ENCODE measurements around the gene PPP6R3. TPM values are rescaled to one million over a fixed set of nuclear protein-coding genes. Genes with fewer than 3 reads are reported as not detected.

The PPP6R3 gene
- polyA plus RNA-seq, 1 experiment, result 58.5 TPM

DNA sequence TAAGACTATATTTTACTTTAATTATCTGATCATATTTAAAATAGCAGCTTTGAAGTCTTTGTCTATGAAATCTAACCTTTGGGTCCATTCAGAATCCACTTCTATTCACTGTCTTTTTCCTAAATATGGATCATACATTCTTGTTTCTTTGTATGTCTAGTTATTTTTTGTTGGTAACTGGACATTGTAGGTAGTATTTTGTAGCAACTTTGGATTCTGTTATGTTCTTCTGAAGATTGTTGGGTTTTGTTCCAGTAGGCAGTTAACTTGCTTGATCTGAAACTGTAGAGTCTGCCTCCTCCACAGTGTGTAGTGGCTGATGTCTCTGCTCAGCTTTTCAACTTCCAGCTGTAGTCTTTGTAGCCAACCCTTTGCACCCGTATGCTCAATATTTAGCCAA lies 186.3 kb downstream of the PPP6R3 start:
- Histone ChIP-seq H3K4me3 (ENCODE audit: low read depth, low read length) (no peak overlapping the region), H3K27ac (ENCODE audit: low read depth, low read length) (no peak overlapping the region), H3K27me3 (ENCODE audit: control insufficient read depth, insufficient read depth, low read length) (peaks cover 23% of the 10 kb centered on the region), H3K9me3 (ENCODE audit: control insufficient read depth, insufficient read depth, low read length) (peaks cover 15% of the 10 kb centered on the region)
- DNase-seq (ENCODE audit: low read depth, low spot score), result no peak
- CTCF ChIA-PET, result no interaction called here
- TF ChIP-seq, protein P1, sequence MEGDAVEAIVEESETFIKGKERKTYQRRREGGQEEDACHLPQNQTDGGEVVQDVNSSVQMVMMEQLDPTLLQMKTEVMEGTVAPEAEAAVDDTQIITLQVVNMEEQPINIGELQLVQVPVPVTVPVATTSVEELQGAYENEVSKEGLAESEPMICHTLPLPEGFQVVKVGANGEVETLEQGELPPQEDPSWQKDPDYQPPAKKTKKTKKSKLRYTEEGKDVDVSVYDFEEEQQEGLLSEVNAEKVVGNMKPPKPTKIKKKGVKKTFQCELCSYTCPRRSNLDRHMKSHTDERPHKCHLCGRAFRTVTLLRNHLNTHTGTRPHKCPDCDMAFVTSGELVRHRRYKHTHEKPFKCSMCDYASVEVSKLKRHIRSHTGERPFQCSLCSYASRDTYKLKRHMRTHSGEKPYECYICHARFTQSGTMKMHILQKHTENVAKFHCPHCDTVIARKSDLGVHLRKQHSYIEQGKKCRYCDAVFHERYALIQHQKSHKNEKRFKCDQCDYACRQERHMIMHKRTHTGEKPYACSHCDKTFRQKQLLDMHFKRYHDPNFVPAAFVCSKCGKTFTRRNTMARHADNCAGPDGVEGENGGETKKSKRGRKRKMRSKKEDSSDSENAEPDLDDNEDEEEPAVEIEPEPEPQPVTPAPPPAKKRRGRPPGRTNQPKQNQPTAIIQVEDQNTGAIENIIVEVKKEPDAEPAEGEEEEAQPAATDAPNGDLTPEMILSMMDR (IDR thresholded peaks at IDR 0.05; ENCODE audit: low read depth, low read length), result no peak
- POLR2A ChIA-PET, result interaction anchor here (0.5 kb wide), 1 partner anchor 42 kb away, joined by 3 read pairs; no protein-coding TSS in a partner anchor

DNA sequence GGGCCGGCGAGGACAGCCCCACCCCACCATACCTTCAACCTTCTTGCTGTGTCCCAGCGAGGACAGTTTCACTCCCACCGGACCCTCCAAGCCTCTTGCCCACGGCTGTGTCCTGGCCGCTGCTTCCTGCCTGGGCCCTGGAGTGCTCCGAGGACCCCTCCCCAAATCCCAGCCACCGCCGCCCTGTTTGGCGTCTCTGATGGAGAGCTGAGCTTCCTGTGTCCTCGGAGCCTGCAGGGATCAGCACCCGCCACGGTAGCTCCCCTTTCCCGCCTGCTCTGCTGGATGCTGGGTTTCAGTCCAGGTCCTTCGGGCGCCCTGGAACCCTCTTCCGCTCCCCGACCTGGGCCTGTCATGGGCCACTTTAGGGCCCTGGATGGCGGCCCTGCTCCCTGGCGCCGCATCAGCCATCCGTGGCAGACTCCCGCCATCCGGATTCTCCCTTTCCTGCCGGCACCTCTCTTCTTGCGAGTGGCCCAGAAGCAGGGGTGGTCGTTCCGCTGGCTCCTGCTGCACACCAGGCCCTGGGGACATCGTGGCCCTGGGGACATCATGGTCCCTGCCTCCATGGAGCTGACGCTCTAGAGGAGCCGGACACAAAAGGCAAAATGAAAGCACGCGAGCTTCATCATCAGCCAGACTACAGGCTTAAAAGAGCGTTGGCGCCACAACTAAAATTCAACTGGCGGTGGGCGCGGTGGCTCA lies 189.5 kb downstream of the PPP6R3 start:
- H3K4me3 ChIP-seq (ENCODE audit: low read depth, low read length), result no peak overlapping the region
- POLR2A ChIA-PET, result no interaction called here
- H3K9me3 ChIP-seq (ENCODE audit: control insufficient read depth, insufficient read depth, low read length), result peaks cover 28% of the 10 kb centered on the region
- no peak overlapping the region for H3K27ac ChIP-seq (ENCODE audit: low read depth, low read length)
- H3K27me3 ChIP-seq (ENCODE audit: control insufficient read depth, insufficient read depth, low read length), result peaks cover 34% of the 10 kb centered on the region
- no peak for DNase-seq (ENCODE audit: low read depth, low spot score)
- CTCF ChIA-PET, result no interaction called here
- TF ChIP-seq, protein P1 (IDR thresholded peaks at IDR 0.05; ENCODE audit: low read depth, low read length), result no peak

DNA sequence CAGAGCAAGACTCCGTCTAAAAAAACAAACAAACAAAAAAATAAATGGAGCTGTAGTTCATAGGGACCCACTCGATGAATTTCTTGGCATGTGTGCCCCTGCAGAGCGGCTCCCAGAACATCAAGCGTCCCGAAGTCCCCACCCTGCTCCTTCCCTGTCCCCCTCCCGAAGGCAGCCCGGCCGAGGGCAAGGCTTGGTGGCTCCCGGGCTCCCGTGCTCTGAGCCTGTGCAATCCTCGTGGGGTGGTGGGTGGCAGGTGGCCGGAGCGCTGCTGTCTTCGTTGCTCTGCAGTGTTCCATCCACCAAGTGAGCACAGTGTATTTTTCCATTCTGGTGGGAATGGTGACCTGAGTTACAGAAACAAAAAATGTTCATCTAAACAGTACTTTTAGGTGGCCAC lies 190.2 kb downstream of the PPP6R3 start:
- no peak overlapping the region for H3K4me3 ChIP-seq (ENCODE audit: low read depth, low read length)
- TF ChIP-seq, protein P1 (IDR thresholded peaks at IDR 0.05; ENCODE audit: low read depth, low read length), result no peak
- H3K27me3 ChIP-seq (ENCODE audit: control insufficient read depth, insufficient read depth, low read length), result peaks cover 39% of the 10 kb centered on the region
- ChIA-PET POLR2A (no interaction called here), CTCF (no interaction called here)
- H3K27ac ChIP-seq (ENCODE audit: low read depth, low read length), result no peak overlapping the region
- peaks cover 34% of the 10 kb centered on the region for H3K9me3 ChIP-seq (ENCODE audit: control insufficient read depth, insufficient read depth, low read length)
- no peak for DNase-seq (ENCODE audit: low read depth, low spot score)

DNA sequence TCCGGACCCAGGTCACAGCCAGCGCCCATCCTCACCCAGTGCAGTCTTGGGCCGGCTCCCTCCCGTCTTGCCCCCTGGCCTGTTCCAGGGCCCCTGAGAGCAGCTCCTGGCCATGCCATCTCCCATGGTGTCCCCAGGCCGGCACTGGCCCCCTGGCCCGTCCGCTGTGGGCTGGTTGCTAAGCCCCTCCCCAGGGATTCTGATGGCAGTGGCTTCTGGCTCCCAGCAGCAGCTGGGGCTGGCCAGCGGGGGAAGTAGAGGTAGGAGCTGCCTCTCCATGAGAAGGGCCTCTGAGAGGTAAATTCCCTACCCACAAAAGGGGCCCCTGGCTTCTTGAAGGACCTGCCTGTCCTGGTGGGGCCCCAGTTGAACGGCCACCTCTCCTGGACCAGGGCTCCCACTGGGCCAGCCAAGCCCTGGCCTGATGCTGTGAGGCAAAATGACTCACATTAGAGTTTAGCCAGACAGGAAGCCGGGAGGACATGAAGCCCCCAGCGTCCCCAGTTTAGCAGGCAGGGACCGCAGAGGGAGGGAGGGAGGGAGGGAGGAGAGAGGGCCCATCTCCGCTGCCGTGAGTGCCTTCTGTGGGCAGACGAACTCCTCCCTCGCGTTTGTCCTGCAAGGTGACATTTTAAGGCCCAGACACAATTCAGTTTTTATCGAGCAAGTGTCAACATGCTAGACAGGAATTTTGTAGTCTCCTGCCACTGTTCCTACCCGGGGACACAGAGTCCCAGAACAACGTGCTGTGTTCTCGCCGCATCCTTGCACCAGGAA lies 190.8 kb downstream of the PPP6R3 start:
- Histone ChIP-seq H3K4me3 (ENCODE audit: low read depth, low read length) (no peak overlapping the region), H3K27ac (ENCODE audit: low read depth, low read length) (no peak overlapping the region), H3K9me3 (ENCODE audit: control insufficient read depth, insufficient read depth, low read length) (peaks cover 36% of the 10 kb centered on the region), H3K27me3 (ENCODE audit: control insufficient read depth, insufficient read depth, low read length) (peaks cover 44% of the 10 kb centered on the region)
- CTCF ChIA-PET, result no interaction called here
- DNase-seq (ENCODE audit: low read depth, low spot score), result no peak
- POLR2A ChIA-PET, result no interaction called here
- TF ChIP-seq, protein P1 (IDR thresholded peaks at IDR 0.05; ENCODE audit: low read depth, low read length), result no peak

All from AG04450 (cell line).